LNCaP clone FGC (cell line): ENCODE data around the gene AP4S1.
"Not testable (repeated sequence)": the region's sequence is repeated elsewhere in the genome, so short reads cannot be mapped to it uniquely, and the experiment has no call there.

Source experiments
- DNase-seq: peaks from one replicate; pipeline ENCODE4 v3.0.0-alpha.2; 2011; ENCODE audit warnings: low read depth
- H3K4me3 ChIP-seq: 2 replicates; pipeline ENCODE4 v1.5.1; 2011; ENCODE audit warnings: mild to moderate bottlenecking, low read depth, low read length, control low read depth
- CTCF ChIP-seq: IDR thresholded peaks from 2 replicates; pipeline ENCODE4 v1.5.1; 2012; ENCODE audit warnings: mild to moderate bottlenecking; ENCODE audit not compliant: control insufficient read depth, insufficient read depth; ENCODE audit errors: extremely low read depth

The AP4S1 gene

GRCh38 chr14:31029016-31029970 is 3.8 kb downstream of the AP4S1 start:
- H3K4me3 ChIP-seq, result no peak overlapping the region
- no peak for TF ChIP-seq CTCF
- DNase-seq, result no peak

DNA sequence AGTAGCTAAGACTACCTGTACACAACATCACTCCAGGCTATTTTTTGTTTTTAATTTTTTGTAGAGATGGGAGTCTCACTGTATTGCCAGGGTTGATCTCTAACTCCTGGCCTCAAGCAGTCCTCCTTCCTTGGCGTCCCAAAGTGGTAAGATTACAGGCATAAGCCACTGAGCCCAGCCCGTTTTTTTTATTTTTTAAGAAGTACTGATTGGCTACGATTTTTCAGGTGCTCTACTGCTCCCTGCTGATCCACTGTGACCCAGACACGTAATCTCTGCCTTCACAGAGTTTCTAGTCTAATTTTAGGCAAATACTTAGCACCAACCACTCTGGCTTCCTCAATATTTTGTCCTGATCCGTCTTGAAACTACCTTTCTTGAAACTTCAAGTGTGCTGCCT is 5.0 kb downstream of the AP4S1 start:
- no peak for TF ChIP-seq CTCF
- H3K4me3 ChIP-seq, result no peak overlapping the region
- no peak for DNase-seq

DNA sequence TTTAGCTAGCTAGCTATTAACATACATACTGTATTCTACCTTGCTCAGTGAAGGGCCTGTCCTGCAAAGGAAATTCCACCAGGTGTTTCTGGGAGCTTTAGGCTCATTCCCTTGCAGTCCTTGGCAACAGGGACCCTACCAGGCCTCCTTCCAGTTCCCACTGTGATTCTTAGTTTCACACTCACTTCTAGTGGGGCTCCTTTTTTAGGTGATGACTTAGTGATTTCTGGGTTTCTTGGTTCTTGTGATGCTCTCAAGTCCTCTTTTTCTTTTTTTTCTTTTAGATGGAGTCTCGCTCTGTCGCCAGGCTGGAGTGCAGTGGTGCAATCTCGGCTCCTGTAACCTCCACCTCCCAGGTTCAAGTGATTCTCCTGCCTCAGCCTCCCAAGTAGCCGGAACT is 11.1 kb downstream of the AP4S1 start:
- TF ChIP-seq CTCF, result no peak
- H3K4me3 ChIP-seq, result no peak overlapping the region
- DNase-seq, result no peak

- H3K4me3 ChIP-seq, result no peak overlapping the region
- TF ChIP-seq CTCF, result no peak
- no peak for DNase-seq
Observed at GRCh38 chr14:31037709-31038221, 12.3 kb downstream of the AP4S1 start.

GRCh38 chr14:31038521-31039166 is 13.2 kb downstream of the AP4S1 start:
- no peak for DNase-seq
- H3K4me3 ChIP-seq, result no peak overlapping the region
- no peak for TF ChIP-seq CTCF

- H3K4me3 ChIP-seq, result no peak overlapping the region
- no peak for DNase-seq
- TF ChIP-seq CTCF, result no peak
Observed at GRCh38 chr14:31042300-31042699, 16.9 kb downstream of the AP4S1 start.

- not testable (repeated sequence) for H3K4me3 ChIP-seq, DNase-seq
Observed at GRCh38 chr14:31042893-31043292, 17.4 kb downstream of the AP4S1 start.
